ENCODE results near the gene GAB3.

- no peak for TF ChIP-seq CTCF (conservative IDR thresholded peaks at IDR 0.05 in 1 of 2, IDR thresholded peaks at IDR 0.05 in 1 of 2; ENCODE audit: low read depth in 1 of 2, low read length in 2 of 2)
- TF ChIP-seq EZH2 (IDR thresholded peaks at IDR 0.05; ENCODE audit: low read length, missing control alignments): no peak
Measured at GRCh38 chrX:154727418-154727817, 23.5 kb downstream of the GAB3 start.

All from fibroblast of lung (primary cell).